K562 (cell line): ENCODE data around the gene CCDC34. TPM values are rescaled to one million over a fixed set of nuclear protein-coding genes. Genes with fewer than 3 reads are reported as not detected.

ENCODE experiments used
- BCOR ChIP-seq: fragments of 450-650 bp; IDR thresholded peaks from 2 replicates; pipeline ENCODE4 v1.6.1; 2016
- NRF1 ChIP-seq, 2 experiments: fragments of 450-650 bp; IDR thresholded peaks in 1 of 2; conservative IDR thresholded peaks in 1 of 2; 2 replicates each; pipeline ENCODE4 v1.6.1; 2014; ENCODE audit warnings: mild to moderate bottlenecking in 2 of 2
- ZFP36 ChIP-seq: fragments of 150-350 bp; IDR thresholded peaks from 2 replicates; pipeline ENCODE4 v1.6.1; 2018; ENCODE audit warnings: low read length, low read depth; ENCODE audit not compliant: partially characterized antibody
- ZFPM2 ChIP-seq: fragments of 250-450 bp; sonication (Bioruptor Pico); IDR thresholded peaks from 2 replicates; pipeline ENCODE4 v1.5.1; 2022; ENCODE audit warnings: mild to moderate bottlenecking
- ZNF695 ChIP-seq: fragments of 450-650 bp; formaldehyde crosslinking; IDR thresholded peaks from 2 replicates; pipeline ENCODE4 v1.4.0; 2020; ENCODE audit warnings: mild to moderate bottlenecking, moderate library complexity
- ZNF766 ChIP-seq: fragments of 200-800 bp; sonication (Bioruptor generic); conservative IDR thresholded peaks from 2 replicates; pipeline ENCODE4 v1.6.1; 2016; ENCODE audit warnings: missing genetic modification characterization, missing compliant biosample characterization
- polyA plus RNA-seq, 8 experiments: library from polyadenylated mRNA; depleted of rRNA in 4 of 8; stranded (reverse) in 5 of 8; unstranded in 3 of 8; fragments of >200 nt; fragmentation: Nextera tagmentation in 2 of 8; fragmentation: Illumina TruSeq in 1 of 8; extraction: Ambion mirVana in 2 of 8; extraction: Trizol in 1 of 8; gene quantifications; 2 replicates each; pipeline versions ENCODE4 v1.2.1 to v1.2.3, GENCODE V29; 2011 to 2014; ENCODE audit warnings: inconsistent platforms in 1 of 8, missing spikeins in 1 of 8
- total RNA-seq, 7 experiments: library from RNA; depleted of rRNA in 6 of 7; stranded (reverse); fragments of >200 nt in 6 of 7; fragmentation: Illumina TruSeq in 2 of 7; extraction: Trizol in 2 of 7; gene quantifications; 2 replicates each; pipeline versions ENCODE4 v1.2.1 to v1.2.3, GENCODE V29; 2011 to 2021; ENCODE audit warnings: low replicate concordance in 1 of 7
- TF ChIP-seq, protein P1 (sequence below): fragments of 200-600 bp; sonication (generic); IDR thresholded peaks from one replicate; pipeline ENCODE4 v1.6.1; 2012; ENCODE audit warnings: mild to moderate bottlenecking, low read depth, low read length, inconsistent platforms
- TF ChIP-seq, protein P2 (sequence below): fragments of 450-650 bp; formaldehyde crosslinking; IDR thresholded peaks from 2 replicates; pipeline ENCODE4 v1.4.0; 2022; ENCODE audit warnings: mild to moderate bottlenecking, moderate library complexity
- TF ChIP-seq, protein P3 (sequence below): IDR thresholded peaks from 2 replicates; pipeline ENCODE4 v1.6.1; 2011; ENCODE audit warnings: borderline replicate concordance, low read depth, mild to moderate bottlenecking, moderate library complexity, low read length; ENCODE audit not compliant: insufficient read depth, poor library complexity, severe bottlenecking
- TF ChIP-seq, protein P4 (sequence below): fragments of 200-800 bp; sonication (Bioruptor generic); IDR thresholded peaks from 2 replicates; pipeline ENCODE4 v1.6.1; 2017; ENCODE audit warnings: missing genetic modification characterization, missing compliant biosample characterization

The CCDC34 gene
- total and polyA plus RNA-seq, 9 of the 15 experiments (the other 6 are each of a cell fraction or from before 2014, with no cell fraction given), result 6.2 to 42.0 (median 15.7) TPM

DNA sequence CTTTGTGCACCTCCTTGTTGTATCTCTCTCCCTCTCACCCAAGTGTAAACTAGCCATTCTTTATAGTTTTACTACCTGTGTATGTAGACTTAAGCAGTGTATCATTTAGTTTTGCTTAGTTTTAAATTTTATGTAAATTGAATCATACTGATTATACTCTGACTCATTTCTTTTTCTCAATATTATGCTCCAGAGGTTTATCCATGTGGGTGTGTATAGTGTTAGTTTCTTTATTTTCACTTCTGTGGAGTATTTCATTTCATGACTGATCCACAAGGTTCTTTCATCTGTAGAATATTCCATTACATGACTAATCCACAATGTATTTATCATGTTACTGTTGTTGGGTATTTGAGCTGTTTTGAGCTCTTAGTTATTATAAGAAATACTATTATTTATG is 62.0 kb downstream of the CCDC34 start (continued):
- TF ChIP-seq ZFPM2 (CRISPR knock-in tag) (no peak), ZNF766 (CRISPR knock-in tag) (no peak), NRF1 (conservative IDR thresholded peaks at IDR 0.05 in 1 of 2, IDR thresholded peaks at IDR 0.05 in 1 of 2) (no peak), BCOR (no peak), ZFP36 (no peak), ZNF695 (no peak)
- TF ChIP-seq, protein P1, sequence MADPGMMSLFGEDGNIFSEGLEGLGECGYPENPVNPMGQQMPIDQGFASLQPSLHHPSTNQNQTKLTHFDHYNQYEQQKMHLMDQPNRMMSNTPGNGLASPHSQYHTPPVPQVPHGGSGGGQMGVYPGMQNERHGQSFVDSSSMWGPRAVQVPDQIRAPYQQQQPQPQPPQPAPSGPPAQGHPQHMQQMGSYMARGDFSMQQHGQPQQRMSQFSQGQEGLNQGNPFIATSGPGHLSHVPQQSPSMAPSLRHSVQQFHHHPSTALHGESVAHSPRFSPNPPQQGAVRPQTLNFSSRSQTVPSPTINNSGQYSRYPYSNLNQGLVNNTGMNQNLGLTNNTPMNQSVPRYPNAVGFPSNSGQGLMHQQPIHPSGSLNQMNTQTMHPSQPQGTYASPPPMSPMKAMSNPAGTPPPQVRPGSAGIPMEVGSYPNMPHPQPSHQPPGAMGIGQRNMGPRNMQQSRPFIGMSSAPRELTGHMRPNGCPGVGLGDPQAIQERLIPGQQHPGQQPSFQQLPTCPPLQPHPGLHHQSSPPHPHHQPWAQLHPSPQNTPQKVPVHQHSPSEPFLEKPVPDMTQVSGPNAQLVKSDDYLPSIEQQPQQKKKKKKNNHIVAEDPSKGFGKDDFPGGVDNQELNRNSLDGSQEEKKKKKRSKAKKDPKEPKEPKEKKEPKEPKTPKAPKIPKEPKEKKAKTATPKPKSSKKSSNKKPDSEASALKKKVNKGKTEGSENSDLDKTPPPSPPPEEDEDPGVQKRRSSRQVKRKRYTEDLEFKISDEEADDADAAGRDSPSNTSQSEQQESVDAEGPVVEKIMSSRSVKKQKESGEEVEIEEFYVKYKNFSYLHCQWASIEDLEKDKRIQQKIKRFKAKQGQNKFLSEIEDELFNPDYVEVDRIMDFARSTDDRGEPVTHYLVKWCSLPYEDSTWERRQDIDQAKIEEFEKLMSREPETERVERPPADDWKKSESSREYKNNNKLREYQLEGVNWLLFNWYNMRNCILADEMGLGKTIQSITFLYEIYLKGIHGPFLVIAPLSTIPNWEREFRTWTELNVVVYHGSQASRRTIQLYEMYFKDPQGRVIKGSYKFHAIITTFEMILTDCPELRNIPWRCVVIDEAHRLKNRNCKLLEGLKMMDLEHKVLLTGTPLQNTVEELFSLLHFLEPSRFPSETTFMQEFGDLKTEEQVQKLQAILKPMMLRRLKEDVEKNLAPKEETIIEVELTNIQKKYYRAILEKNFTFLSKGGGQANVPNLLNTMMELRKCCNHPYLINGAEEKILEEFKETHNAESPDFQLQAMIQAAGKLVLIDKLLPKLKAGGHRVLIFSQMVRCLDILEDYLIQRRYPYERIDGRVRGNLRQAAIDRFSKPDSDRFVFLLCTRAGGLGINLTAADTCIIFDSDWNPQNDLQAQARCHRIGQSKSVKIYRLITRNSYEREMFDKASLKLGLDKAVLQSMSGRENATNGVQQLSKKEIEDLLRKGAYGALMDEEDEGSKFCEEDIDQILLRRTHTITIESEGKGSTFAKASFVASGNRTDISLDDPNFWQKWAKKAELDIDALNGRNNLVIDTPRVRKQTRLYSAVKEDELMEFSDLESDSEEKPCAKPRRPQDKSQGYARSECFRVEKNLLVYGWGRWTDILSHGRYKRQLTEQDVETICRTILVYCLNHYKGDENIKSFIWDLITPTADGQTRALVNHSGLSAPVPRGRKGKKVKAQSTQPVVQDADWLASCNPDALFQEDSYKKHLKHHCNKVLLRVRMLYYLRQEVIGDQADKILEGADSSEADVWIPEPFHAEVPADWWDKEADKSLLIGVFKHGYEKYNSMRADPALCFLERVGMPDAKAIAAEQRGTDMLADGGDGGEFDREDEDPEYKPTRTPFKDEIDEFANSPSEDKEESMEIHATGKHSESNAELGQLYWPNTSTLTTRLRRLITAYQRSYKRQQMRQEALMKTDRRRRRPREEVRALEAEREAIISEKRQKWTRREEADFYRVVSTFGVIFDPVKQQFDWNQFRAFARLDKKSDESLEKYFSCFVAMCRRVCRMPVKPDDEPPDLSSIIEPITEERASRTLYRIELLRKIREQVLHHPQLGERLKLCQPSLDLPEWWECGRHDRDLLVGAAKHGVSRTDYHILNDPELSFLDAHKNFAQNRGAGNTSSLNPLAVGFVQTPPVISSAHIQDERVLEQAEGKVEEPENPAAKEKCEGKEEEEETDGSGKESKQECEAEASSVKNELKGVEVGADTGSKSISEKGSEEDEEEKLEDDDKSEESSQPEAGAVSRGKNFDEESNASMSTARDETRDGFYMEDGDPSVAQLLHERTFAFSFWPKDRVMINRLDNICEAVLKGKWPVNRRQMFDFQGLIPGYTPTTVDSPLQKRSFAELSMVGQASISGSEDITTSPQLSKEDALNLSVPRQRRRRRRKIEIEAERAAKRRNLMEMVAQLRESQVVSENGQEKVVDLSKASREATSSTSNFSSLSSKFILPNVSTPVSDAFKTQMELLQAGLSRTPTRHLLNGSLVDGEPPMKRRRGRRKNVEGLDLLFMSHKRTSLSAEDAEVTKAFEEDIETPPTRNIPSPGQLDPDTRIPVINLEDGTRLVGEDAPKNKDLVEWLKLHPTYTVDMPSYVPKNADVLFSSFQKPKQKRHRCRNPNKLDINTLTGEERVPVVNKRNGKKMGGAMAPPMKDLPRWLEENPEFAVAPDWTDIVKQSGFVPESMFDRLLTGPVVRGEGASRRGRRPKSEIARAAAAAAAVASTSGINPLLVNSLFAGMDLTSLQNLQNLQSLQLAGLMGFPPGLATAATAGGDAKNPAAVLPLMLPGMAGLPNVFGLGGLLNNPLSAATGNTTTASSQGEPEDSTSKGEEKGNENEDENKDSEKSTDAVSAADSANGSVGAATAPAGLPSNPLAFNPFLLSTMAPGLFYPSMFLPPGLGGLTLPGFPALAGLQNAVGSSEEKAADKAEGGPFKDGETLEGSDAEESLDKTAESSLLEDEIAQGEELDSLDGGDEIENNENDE, result no peak
- TF ChIP-seq, protein P2, sequence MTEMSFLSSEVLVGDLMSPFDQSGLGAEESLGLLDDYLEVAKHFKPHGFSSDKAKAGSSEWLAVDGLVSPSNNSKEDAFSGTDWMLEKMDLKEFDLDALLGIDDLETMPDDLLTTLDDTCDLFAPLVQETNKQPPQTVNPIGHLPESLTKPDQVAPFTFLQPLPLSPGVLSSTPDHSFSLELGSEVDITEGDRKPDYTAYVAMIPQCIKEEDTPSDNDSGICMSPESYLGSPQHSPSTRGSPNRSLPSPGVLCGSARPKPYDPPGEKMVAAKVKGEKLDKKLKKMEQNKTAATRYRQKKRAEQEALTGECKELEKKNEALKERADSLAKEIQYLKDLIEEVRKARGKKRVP (CRISPR knock-in tag), result no peak
- TF ChIP-seq, protein P3, sequence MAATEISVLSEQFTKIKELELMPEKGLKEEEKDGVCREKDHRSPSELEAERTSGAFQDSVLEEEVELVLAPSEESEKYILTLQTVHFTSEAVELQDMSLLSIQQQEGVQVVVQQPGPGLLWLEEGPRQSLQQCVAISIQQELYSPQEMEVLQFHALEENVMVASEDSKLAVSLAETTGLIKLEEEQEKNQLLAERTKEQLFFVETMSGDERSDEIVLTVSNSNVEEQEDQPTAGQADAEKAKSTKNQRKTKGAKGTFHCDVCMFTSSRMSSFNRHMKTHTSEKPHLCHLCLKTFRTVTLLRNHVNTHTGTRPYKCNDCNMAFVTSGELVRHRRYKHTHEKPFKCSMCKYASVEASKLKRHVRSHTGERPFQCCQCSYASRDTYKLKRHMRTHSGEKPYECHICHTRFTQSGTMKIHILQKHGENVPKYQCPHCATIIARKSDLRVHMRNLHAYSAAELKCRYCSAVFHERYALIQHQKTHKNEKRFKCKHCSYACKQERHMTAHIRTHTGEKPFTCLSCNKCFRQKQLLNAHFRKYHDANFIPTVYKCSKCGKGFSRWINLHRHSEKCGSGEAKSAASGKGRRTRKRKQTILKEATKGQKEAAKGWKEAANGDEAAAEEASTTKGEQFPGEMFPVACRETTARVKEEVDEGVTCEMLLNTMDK, result no peak
- TF ChIP-seq, protein P4, sequence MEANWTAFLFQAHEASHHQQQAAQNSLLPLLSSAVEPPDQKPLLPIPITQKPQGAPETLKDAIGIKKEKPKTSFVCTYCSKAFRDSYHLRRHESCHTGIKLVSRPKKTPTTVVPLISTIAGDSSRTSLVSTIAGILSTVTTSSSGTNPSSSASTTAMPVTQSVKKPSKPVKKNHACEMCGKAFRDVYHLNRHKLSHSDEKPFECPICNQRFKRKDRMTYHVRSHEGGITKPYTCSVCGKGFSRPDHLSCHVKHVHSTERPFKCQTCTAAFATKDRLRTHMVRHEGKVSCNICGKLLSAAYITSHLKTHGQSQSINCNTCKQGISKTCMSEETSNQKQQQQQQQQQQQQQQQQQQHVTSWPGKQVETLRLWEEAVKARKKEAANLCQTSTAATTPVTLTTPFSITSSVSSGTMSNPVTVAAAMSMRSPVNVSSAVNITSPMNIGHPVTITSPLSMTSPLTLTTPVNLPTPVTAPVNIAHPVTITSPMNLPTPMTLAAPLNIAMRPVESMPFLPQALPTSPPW (CRISPR knock-in tag), result no peak
